Right lobe of liver (tissue), 4 donors: Measurements from ENCODE around the gene HPSE2.
"Not testable (repeated sequence)": the region's sequence is repeated elsewhere in the genome, so short reads cannot be mapped to it uniquely, and the experiment has no call there.

Source experiments
- POLR2A ChIP-seq: fragments of 450-650 bp; IDR thresholded peaks from one replicate; pipeline ENCODE4 v1.6.1; 2017; ENCODE audit warnings: antibody characterized with exemption, mild to moderate bottlenecking
- TF ChIP-seq, protein P1 (sequence below), 4 donors: fragments of 200-600 bp in 3 of 4; fragments of 450-650 bp in 1 of 4; IDR thresholded peaks; one replicate each; pipeline versions ENCODE4 v1.5.1 to v1.8.0; 2016 to 2022; ENCODE audit warnings: antibody characterized with exemption in 4 of 4, mild to moderate bottlenecking in 2 of 4
- donor health status: DM: no; HTN: no; CAD: no.
- donor health status: DM: no; HTN: no; CAD: no.
- donor health status: DM: no; HTN: yes; CAD: no.

DNA sequence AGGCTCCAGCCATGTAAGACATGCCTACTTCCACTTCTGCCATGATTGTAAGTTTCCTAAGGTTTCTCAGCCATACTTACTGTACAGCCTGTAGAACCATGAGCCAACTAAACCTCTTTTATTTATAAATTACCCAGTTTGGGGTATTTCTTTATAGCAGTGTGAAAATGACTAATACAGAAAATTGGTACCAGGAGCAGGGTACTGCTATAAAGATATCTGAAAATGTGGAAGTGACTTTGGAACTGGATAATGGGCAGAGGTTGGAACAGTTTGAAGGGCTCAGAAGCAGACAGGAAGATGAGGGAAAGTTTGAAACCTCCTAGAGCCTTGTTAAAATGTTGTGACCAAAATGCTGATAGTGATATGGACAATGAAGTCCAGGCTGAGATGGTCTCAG, 12.2 kb upstream of the HPSE2 start:
- not testable (repeated sequence) for TF ChIP-seq POLR2A
- TF ChIP-seq, protein P1, sequence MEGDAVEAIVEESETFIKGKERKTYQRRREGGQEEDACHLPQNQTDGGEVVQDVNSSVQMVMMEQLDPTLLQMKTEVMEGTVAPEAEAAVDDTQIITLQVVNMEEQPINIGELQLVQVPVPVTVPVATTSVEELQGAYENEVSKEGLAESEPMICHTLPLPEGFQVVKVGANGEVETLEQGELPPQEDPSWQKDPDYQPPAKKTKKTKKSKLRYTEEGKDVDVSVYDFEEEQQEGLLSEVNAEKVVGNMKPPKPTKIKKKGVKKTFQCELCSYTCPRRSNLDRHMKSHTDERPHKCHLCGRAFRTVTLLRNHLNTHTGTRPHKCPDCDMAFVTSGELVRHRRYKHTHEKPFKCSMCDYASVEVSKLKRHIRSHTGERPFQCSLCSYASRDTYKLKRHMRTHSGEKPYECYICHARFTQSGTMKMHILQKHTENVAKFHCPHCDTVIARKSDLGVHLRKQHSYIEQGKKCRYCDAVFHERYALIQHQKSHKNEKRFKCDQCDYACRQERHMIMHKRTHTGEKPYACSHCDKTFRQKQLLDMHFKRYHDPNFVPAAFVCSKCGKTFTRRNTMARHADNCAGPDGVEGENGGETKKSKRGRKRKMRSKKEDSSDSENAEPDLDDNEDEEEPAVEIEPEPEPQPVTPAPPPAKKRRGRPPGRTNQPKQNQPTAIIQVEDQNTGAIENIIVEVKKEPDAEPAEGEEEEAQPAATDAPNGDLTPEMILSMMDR (IDR thresholded peaks at IDR 0.05), result not testable (repeated sequence)
